GM12865 (cell line): ENCODE results near the gene CYTH1.

Source experiments
- DNase-seq: peaks from one replicate; pipeline ENCODE4 v3.0.0; 2010; ENCODE audit warnings: low read depth
- H3K4me3 ChIP-seq: 2 replicates; pipeline ENCODE4 v1.5.1; 2011; ENCODE audit warnings: mild to moderate bottlenecking, low read depth, low read length, control low read depth
- CTCF ChIP-seq: IDR thresholded peaks from 2 replicates; pipeline ENCODE4 v1.5.1; 2011; ENCODE audit warnings: low read length, control low read depth, low read depth, inconsistent platforms; ENCODE audit not compliant: insufficient read depth; ENCODE audit errors: missing control alignments

Gene CYTH1

GRCh38 chr17:78806451-78806850 is 24.4 kb upstream of the CYTH1 start:
- DNase-seq, result no peak
- no peak for TF ChIP-seq CTCF

DNA sequence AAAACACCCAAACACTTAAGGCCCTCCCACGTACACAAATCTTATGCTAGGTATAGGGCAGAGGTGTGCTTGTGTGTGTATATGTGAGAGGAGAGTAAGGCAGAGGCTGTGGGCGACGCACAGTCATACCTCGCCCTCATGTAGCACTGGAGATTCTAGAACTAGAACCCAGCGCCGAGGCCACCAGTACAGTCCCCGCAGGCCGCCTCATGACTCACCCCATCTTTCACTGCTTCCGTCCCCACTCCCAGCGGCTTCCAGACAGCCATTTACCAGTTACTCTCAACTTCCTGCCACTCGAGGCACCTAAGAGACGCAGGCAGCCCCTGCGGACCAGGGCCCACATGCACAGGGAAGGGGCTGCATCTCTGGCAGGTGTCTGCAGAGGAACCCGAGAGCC is 23.2 kb upstream of the CYTH1 start:
- H3K4me3 ChIP-seq, result no peak overlapping the region
- TF ChIP-seq CTCF, result no peak
- peak; percentile 53 for DNase-seq

More at GRCh38 chr17:78806451-78806850, 24.4 kb upstream of the CYTH1 start:
- H3K4me3 ChIP-seq, result no peak overlapping the region

DNA sequence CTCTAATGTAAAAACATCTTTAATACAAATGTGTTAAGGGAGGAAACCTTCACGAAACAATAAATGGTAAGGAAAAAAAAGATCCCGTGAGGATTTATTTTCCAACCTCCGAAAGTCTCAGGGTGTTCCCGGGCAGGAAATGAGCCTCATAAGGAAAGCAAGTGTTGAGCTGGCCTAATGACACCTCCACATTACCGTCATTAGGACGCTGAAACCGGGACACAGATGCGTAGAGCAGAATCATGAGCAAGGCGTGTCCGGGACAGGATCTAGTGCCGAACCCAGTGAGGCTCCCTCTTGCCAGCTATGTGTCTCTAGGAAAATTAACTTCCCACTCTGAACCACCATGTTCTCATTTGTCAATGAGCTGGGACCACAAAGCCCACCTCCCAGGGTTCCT is 22.7 kb upstream of the CYTH1 start:
- H3K4me3 ChIP-seq, result no peak overlapping the region
- no peak for TF ChIP-seq CTCF
- DNase-seq, result peak; percentile 33

DNA sequence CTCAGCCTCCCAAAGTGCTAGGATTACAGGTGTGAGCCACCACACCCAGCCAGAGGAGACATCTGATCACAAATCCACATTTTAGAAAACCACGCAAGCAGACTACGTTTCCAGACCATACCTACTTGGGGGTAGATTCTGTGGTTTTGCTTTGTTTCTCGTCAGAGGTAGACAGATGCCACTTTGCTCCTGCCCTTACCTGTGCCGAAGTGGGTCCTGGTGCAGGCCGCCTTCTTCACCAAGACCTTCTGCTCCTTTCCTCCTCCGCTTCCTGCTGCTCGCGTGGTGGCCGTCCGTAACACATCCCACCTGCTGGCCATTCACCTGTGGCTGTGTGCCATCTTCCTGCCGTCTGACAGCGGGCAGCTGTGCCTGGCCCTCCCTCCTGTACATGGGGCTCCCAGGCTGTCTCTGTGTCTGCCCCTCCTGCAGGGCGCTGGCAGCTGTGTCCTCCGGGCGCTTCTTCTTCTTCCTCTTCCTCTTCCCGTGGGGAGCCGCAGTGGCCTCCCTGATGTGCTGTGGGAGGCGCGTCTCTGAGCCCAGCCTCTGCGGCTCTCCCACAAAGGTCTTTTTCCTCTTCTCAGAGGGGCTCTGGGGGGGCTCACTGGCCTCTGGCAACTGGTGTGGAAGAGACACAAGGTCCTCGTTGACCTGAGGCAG is 21.2 kb upstream of the CYTH1 start:
- no peak for TF ChIP-seq CTCF
- no peak for DNase-seq
- no peak overlapping the region for H3K4me3 ChIP-seq

DNA sequence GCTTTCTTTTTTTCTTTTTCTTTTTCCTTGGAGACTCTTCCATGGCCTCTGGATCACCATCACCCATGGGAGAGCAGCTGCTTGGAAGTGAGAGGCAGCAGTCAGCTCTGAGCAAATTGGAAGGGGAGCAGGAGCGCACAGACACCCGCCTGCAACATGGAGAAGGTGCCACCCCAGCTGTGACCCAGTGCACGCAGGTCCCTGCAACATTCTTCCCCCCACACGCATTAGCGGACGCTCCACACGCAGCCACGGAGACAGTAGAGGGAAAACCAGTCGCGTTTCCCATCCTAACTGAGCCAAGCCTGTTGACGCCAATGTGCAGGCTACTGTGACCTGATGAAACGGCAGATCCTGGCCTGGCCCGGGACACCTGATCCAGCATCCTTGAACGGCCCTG is 20.4 kb upstream of the CYTH1 start:
- TF ChIP-seq CTCF, result no peak

DNA sequence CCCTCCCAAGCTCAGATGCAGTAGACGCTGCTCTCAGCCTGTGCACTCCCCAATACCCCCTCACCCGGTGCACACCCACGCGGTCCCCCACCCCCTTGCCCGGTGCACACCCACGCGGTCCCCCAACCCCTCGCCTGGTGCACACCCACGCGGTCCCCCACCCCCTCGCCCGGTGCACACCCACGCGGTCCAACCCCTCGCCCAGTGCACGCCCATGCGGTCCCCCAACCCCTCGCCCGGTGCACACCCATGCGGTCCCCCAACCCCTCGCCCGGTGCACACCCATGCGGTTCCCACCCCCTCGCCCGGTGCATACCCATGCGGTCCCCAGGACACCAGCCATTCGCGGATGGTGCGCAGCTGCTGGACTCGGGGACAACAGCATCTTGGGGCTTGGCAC is 19.9 kb upstream of the CYTH1 start:
- no peak for TF ChIP-seq CTCF
- no peak for DNase-seq
- H3K4me3 ChIP-seq, result no peak overlapping the region

More for the DNA sequence above, 20.4 kb upstream of the CYTH1 start:
- DNase-seq, result no peak
- H3K4me3 ChIP-seq, result no peak overlapping the region
